Adrenal gland (tissue), 12 donors: Measurements from ENCODE around the gene LIPI. TPM values are rescaled to one million over a fixed set of nuclear protein-coding genes. Genes with fewer than 3 reads are reported as not detected.
"Not testable (repeated sequence)": the region's sequence is repeated elsewhere in the genome, so short reads cannot be mapped to it uniquely, and the experiment has no call there.

Experiments
- DNase-seq, 7 donors: peaks; one replicate each; pipeline ENCODE4 v3.0.0-alpha.2; 2019 to 2020
- H3K27ac ChIP-seq, 5 donors: fragments of 200-600 bp; sonication (generic) in 4 of 5; 1 replicate in 3 of 5; 2 replicates in 2 of 5; pipeline versions ENCODE4 v1.5.1 to v1.8.0; 2016 to 2020; ENCODE audit warnings: mild to moderate bottlenecking in 1 of 5
- H3K27me3 ChIP-seq: fragments of 200-600 bp; 2 replicates; pipeline ENCODE4 v1.8.0; 2021
- H3K36me3 ChIP-seq, 2 donors: fragments of 200-600 bp; replicated peaks in 1 of 2; 1 replicate in 1 of 2; 2 replicates in 1 of 2; pipeline versions ENCODE4 v1.5.1 to v1.8.0; 2018 to 2022
- H3K4me1 ChIP-seq, 2 donors: fragments of 200-600 bp; replicated peaks in 1 of 2; 1 replicate in 1 of 2; 2 replicates in 1 of 2; pipeline versions ENCODE4 v1.5.1 to v1.8.0; 2018 to 2021
- H3K4me3 ChIP-seq, 4 donors: fragments of 200-600 bp; sonication (generic) in 3 of 4; one replicate each; pipeline ENCODE4 v1.5.1; 2016 to 2018
- H3K9me3 ChIP-seq, 3 donors: fragments of 200-600 bp; sonication (generic) in 1 of 3; replicated peaks in 1 of 3; 1 replicate in 2 of 3; 2 replicates in 1 of 3; pipeline versions ENCODE4 v1.5.1 to v1.8.0; 2016 to 2021
- POLR2A ChIP-seq, 2 donors: fragments of 450-650 bp; IDR thresholded peaks; one replicate each; pipeline ENCODE4 v1.6.1; 2017; ENCODE audit warnings: antibody characterized with exemption in 2 of 2, mild to moderate bottlenecking in 2 of 2, moderate library complexity in 1 of 2
- WGBS, 4 donors: extraction: QIAGEN DNeasy Blood & Tissue Kit in 2 of 4; methylation state at CpG; one replicate each; pipeline versions ENCODE4 v1.1.5 to v1.1.7; 2013 to 2017; 5-methylcytosine and 5-hydroxymethylcytosine counted together
- intact Hi-C, 2 donors: fragments of 100-400 bp; cut with DNase I; formaldehyde crosslinking; loops; one replicate each; pipeline versions ENCODE4 v1.14.1 to v1.15.0; 2022 to 2023
- polyA plus RNA-seq, 3 donors: library from polyadenylated mRNA; stranded (reverse); fragments of 200-250 nt in 2 of 3; fragments of 350-450 nt in 1 of 3; fragmentation: Illumina TruSeq in 1 of 3; extraction: RNeasy Lipid Tissue Mini Kit (QIAGEN cat#74804) in 1 of 3; gene quantifications; one replicate each; pipeline ENCODE4 v1.2.3, GENCODE V29; 2013 to 2014
- total RNA-seq, 9 donors: library from RNA; depleted of rRNA in 4 of 9; stranded (reverse); fragments of >200 nt in 4 of 9; fragments of 120-200 nt in 1 of 9; fragmentation: NEBNext Ultra II Directional in 1 of 9; extraction: Animal tissue kit (Norgen Biotek cat#: 25700) in 1 of 9; gene quantifications; one replicate each; pipeline versions ENCODE4 v1.1.0 to v1.2.4, GENCODE V29; 2013 to 2023
- TF ChIP-seq, protein P1 (sequence below), 6 experiments: fragments of 450-650 bp in 4 of 6; fragments of 200-600 bp in 2 of 6; sonication (generic) in 1 of 6; IDR thresholded peaks; 1 replicate in 5 of 6; 2 replicates in 1 of 6; pipeline versions ENCODE4 v1.5.1 to v1.8.0; 2016 to 2021; ENCODE audit warnings: antibody characterized with exemption in 6 of 6, mild to moderate bottlenecking in 2 of 6, moderate library complexity in 1 of 6
- donor health status: healthy with polysubstance abuse.
- donor health status: Bipolar disorder and iron deficiency.
- donor health status: DM: yes; HTN: yes; CAD: no.
- donor health status: DM: no; HTN: no; CAD: no.
- donor health status: DM: no; HTN: no; CAD: no.
- donor health status: DM: yes; HTN: yes; CAD: no.

Gene LIPI
- total and polyA plus RNA-seq, 12 donors = not detected

DNA sequence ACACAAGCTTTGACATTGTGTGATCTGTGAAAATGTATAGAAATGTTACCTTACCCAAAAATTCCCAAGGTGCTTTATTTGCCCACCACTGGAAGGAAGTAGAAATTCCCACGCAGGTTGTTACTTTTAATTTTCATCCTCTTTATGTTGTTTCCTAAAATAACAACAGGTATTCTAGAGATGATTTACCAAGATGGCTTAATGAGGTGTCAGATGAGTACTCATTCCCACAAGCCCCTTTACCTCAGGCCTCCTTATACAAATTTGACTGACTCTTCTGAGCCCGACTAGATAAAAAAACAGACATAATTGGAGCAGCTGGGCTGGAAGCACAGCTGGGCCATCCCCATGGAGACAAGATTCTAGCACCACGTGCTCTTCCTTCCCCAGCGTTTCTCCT is 114.6 kb downstream of the LIPI start:
- no peaks in the 10 kb centered on the region for H3K27me3 ChIP-seq
- H3K36me3 ChIP-seq = no peaks in the 10 kb centered on the region
- intact Hi-C loops = no loop called here
- H3K4me3 ChIP-seq = no peak overlapping the region
- H3K27ac ChIP-seq = no peak overlapping the region
- TF ChIP-seq, protein P1, sequence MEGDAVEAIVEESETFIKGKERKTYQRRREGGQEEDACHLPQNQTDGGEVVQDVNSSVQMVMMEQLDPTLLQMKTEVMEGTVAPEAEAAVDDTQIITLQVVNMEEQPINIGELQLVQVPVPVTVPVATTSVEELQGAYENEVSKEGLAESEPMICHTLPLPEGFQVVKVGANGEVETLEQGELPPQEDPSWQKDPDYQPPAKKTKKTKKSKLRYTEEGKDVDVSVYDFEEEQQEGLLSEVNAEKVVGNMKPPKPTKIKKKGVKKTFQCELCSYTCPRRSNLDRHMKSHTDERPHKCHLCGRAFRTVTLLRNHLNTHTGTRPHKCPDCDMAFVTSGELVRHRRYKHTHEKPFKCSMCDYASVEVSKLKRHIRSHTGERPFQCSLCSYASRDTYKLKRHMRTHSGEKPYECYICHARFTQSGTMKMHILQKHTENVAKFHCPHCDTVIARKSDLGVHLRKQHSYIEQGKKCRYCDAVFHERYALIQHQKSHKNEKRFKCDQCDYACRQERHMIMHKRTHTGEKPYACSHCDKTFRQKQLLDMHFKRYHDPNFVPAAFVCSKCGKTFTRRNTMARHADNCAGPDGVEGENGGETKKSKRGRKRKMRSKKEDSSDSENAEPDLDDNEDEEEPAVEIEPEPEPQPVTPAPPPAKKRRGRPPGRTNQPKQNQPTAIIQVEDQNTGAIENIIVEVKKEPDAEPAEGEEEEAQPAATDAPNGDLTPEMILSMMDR (IDR thresholded peaks at IDR 0.05) = no peak
- no peak for TF ChIP-seq POLR2A (IDR thresholded peaks at IDR 0.05)
- H3K9me3 ChIP-seq = no peaks in the 10 kb centered on the region
- no peaks in the 10 kb centered on the region for H3K4me1 ChIP-seq
- WGBS, 4 donors = 71 to 88% (median 78%) methylated on average over 4 of the region's 4 CpGs
- no peak for DNase-seq

DNA sequence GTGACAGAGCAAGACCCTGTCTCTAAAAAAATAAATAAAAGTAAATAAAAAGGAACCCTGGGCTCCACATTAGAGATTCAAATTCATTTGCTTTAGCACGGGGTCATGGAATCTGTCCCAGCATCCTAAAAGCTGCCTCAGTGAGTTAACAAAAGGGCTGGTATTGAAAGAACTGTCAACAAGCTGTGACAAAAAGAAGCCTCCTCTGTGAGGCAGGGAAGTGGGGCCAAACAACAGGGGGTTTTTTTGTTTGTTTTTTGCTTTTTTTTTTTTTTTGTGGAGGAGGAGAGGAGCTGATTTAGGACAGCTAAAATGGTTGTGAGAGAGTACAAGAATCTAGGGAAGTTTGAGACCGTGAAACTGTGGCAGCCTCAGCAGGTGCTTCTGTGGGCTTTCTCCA is 115.7 kb downstream of the LIPI start:
- no peaks in the 10 kb centered on the region for H3K9me3 ChIP-seq
- H3K27me3 ChIP-seq = no peaks in the 10 kb centered on the region
- intact Hi-C loops = no loop called here
- no peak overlapping the region for H3K27ac ChIP-seq
- no peak for DNase-seq
- 85 to 96% (median 91%) methylated on average over 2 of the region's 2 CpGs for WGBS, 4 donors
- TF ChIP-seq, protein P1 (IDR thresholded peaks at IDR 0.05) = no peak
- TF ChIP-seq POLR2A (IDR thresholded peaks at IDR 0.05) = no peak
- H3K4me1 ChIP-seq = no peaks in the 10 kb centered on the region
- H3K4me3 ChIP-seq = no peak overlapping the region
- H3K36me3 ChIP-seq = no peaks in the 10 kb centered on the region

DNA sequence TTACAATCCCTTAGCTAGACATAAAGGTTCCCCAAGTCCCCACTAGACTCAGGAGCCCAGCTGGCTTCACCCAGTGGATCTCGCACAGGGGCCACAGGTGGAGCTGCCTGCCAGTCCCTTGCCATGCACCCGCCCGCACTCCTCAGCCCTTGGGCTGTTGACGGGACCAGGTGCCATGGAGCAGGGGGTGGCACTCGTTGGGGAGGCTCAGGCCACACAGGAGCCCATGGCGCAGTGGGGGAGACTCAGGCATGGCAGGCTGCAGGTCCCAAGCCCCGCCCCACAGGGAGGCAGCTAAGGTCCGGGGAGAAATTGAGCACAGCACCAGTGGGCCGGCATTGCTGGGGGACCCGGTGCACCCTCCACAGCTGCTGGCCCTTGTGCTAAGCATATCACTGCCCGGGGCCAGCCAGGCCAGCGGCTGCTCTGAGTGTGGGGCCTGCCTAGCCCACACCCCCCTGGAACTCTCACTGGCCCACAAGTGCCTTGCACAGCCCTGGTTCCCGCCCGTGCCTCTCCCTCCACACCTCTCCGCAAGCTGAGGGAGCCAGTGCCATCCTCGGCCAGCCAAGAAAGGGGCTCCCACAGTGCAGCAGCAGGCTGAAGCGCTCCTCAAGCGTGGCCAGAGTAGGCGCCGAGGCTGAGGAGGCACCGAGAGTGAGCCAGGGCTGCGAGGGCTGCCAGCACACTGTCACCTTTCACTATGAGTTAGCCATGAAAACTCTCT is 117.8 kb downstream of the LIPI start:
- no peaks in the 10 kb centered on the region for H3K27me3 ChIP-seq
- 80 to 91% (median 84%) methylated on average over 14 to 22 of the region's 22 CpGs for WGBS, 4 donors
- no peak overlapping the region for H3K4me3 ChIP-seq
- H3K9me3 ChIP-seq = no peaks in the 10 kb centered on the region
- no peak overlapping the region for H3K27ac ChIP-seq
- no peaks in the 10 kb centered on the region for H3K4me1 ChIP-seq
- no peak for DNase-seq
- H3K36me3 ChIP-seq = no peaks in the 10 kb centered on the region
- intact Hi-C loops = no loop called here
- no peak for TF ChIP-seq POLR2A (IDR thresholded peaks at IDR 0.05)
- TF ChIP-seq, protein P1 (IDR thresholded peaks at IDR 0.05) = no peak

DNA sequence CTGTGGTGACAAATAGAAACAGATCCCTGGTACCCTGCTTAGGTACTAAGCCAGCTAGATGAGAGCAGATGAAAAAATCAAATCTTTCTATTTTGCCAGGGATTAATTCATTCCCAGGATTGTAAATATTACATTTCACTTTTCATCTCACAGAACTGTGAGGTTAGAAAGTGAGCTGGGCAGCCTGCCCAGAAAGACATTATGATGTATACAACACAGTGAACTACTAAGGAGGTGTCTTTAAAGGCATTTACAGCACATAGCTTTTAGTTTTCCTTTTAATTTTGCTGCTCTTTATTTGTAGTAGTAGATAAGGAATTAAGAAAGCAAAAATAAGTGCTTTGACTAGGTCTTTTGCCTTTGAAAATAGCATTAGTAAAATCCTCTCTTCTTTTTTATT is 120.6 kb downstream of the LIPI start:
- H3K27me3 ChIP-seq, H3K9me3 ChIP-seq, H3K36me3 ChIP-seq, H3K4me3 ChIP-seq, H3K27ac ChIP-seq, intact Hi-C loops, H3K4me1 ChIP-seq, DNase-seq: not testable (repeated sequence)

DNA sequence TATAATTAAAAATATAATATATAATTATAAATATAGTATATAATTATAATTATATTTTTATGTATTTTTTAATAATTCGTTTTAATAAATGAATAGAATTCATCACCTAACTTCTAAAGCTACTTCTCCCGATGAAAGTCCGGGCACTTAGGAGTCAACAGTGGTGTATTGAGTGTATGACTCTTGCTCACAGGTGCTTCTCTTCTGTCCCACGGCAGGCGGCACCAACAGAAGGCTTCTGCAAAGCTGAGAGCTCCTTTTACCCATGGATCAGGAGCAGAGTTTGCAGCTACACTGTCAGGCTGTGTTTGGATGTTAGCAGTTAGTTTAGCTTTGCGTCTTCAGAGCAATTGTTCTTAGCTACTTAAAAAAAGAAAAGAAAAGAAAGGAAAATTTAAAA is 122.4 kb downstream of the LIPI start:
- H3K27me3 ChIP-seq = no peaks in the 10 kb centered on the region
- H3K9me3 ChIP-seq = no peaks in the 10 kb centered on the region
- intact Hi-C loops = no loop called here
- H3K36me3 ChIP-seq = no peaks in the 10 kb centered on the region
- no peaks in the 10 kb centered on the region for H3K4me1 ChIP-seq
- H3K27ac ChIP-seq = no peak overlapping the region
- no peak overlapping the region for H3K4me3 ChIP-seq
- TF ChIP-seq, protein P1 (IDR thresholded peaks at IDR 0.05) = no peak
- TF ChIP-seq POLR2A (IDR thresholded peaks at IDR 0.05) = no peak
- no peak for DNase-seq
- 81 to 97% (median 88%) methylated on average over 6 of the region's 6 CpGs for WGBS, 4 donors
